HG03066 (cell line): ENCODE data around the gene RFX2.

Source experiments
- ATAC-seq: cut with Tn5 transposase; IDR thresholded peaks from one replicate; pipeline ENCODE4 v1.9.1; 2021; ENCODE audit warnings: low read depth; ENCODE audit not compliant: unreplicated experiment

RFX2 gene

GRCh38 chr19:6105444-6105843 lies 4.9 kb downstream of the RFX2 start:
- no peak for ATAC-seq

GRCh38 chr19:6103894-6104293 lies 6.4 kb downstream of the RFX2 start:
- no peak for ATAC-seq

- ATAC-seq, result no peak
Observed at GRCh38 chr19:6103217-6103644, 7.1 kb downstream of the RFX2 start.

GRCh38 chr19:6101991-6102390 lies 8.3 kb downstream of the RFX2 start:
- no peak for ATAC-seq

GRCh38 chr19:6101291-6101825 lies 8.9 kb downstream of the RFX2 start:
- no peak for ATAC-seq

- ATAC-seq, result no peak
Observed at GRCh38 chr19:6100284-6100915, 9.9 kb downstream of the RFX2 start.

- no peak for ATAC-seq
Observed at GRCh38 chr19:6099599-6099998, 10.7 kb downstream of the RFX2 start.

GRCh38 chr19:6099033-6099432 lies 11.3 kb downstream of the RFX2 start:
- no peak for ATAC-seq

GRCh38 chr19:6098574-6098973 lies 11.7 kb downstream of the RFX2 start:
- no peak for ATAC-seq

- no peak for ATAC-seq
Observed at GRCh38 chr19:6097911-6098310, 12.4 kb downstream of the RFX2 start.

GRCh38 chr19:6095760-6096159 lies 14.5 kb downstream of the RFX2 start:
- no peak for ATAC-seq

- ATAC-seq, result no peak
Observed at GRCh38 chr19:6092329-6093286, 17.7 kb downstream of the RFX2 start.

GRCh38 chr19:6091771-6092291 lies 18.5 kb downstream of the RFX2 start:
- no peak for ATAC-seq

- ATAC-seq, result no peak
Observed at GRCh38 chr19:6090634-6091033, 19.7 kb downstream of the RFX2 start.

GRCh38 chr19:6088602-6089049 lies 21.7 kb downstream of the RFX2 start:
- ATAC-seq, result no peak

GRCh38 chr19:6087074-6087571 lies 23.2 kb downstream of the RFX2 start:
- no peak for ATAC-seq

GRCh38 chr19:6086068-6086788 lies 24.1 kb downstream of the RFX2 start:
- no peak for ATAC-seq

GRCh38 chr19:6084821-6085220 lies 25.5 kb downstream of the RFX2 start:
- ATAC-seq, result no peak

- no peak for ATAC-seq
Observed at GRCh38 chr19:6079107-6079506, 31.2 kb downstream of the RFX2 start.

- no peak for ATAC-seq
Observed at GRCh38 chr19:6078068-6078467, 32.2 kb downstream of the RFX2 start.
